Ishikawa (cell line): ENCODE measurements around the gene ZNF446.

Experiments used
- CEBPB ChIP-seq: IDR thresholded peaks from 2 replicates; pipeline ENCODE4 v1.6.1; 2012
- CREB1 ChIP-seq: IDR thresholded peaks from 2 replicates; pipeline ENCODE4 v1.6.1; 2012; ENCODE audit warnings: low read depth
- EGR1 ChIP-seq: IDR thresholded peaks from 2 replicates; pipeline ENCODE4 v1.6.1; 2012
- EP300 ChIP-seq: IDR thresholded peaks from 2 replicates; pipeline ENCODE4 v1.6.1; 2012; ENCODE audit warnings: borderline replicate concordance
- FOXM1 ChIP-seq: IDR thresholded peaks from 2 replicates; pipeline ENCODE4 v1.6.1; 2012; ENCODE audit warnings: low read depth, borderline replicate concordance
- MAX ChIP-seq: IDR thresholded peaks from 2 replicates; pipeline ENCODE4 v1.6.1; 2012
- NFIC ChIP-seq: IDR thresholded peaks from 2 replicates; pipeline ENCODE4 v1.6.1; 2012
- RAD21 ChIP-seq: IDR thresholded peaks from 2 replicates; pipeline ENCODE4 v1.6.1; 2012; ENCODE audit warnings: low read depth
- REST ChIP-seq: IDR thresholded peaks from 2 replicates; pipeline ENCODE4 v1.6.1; 2012; ENCODE audit warnings: low read depth, mild to moderate bottlenecking
- TAF1 ChIP-seq: IDR thresholded peaks from 2 replicates; pipeline ENCODE4 v1.6.1; 2012; ENCODE audit warnings: low read depth, mild to moderate bottlenecking
- TCF12 ChIP-seq: IDR thresholded peaks from 2 replicates; pipeline ENCODE4 v1.6.1; 2012; ENCODE audit warnings: low read depth
- TEAD4 ChIP-seq: IDR thresholded peaks from 2 replicates; pipeline ENCODE4 v1.6.1; 2012
- YY1 ChIP-seq: IDR thresholded peaks from 2 replicates; pipeline ENCODE4 v1.6.1; 2012; ENCODE audit warnings: low read depth
- ZBTB7A ChIP-seq: IDR thresholded peaks from 2 replicates; pipeline ENCODE4 v1.6.1; 2012; ENCODE audit warnings: low read depth
- TF ChIP-seq, protein P1 (sequence below): IDR thresholded peaks from 2 replicates; pipeline ENCODE4 v1.6.1; 2012

ZNF446 gene

GRCh38 chr19:58439576-58440554 lies 36.3 kb upstream of the ZNF446 start, which contains the start of gene ZNF132:
Gene ZNF132 (minus strand): TSS chr19:58440153. CDS start chr19:58439821, 332 bp downstream.
- TF ChIP-seq CREB1 (peak; percentile 87), MAX (peak; percentile 56), TCF12 (no peak), RAD21 (no peak), YY1 (peak; percentile 87)

GRCh38 chr19:58440556-58440955 lies 35.6 kb upstream of the ZNF446 start:
- TF ChIP-seq CEBPB, result no peak
- TF ChIP-seq FOXM1, result no peak
- no peak for TF ChIP-seq ZBTB7A
- TF ChIP-seq TCF12, result no peak
- TF ChIP-seq EGR1, result no peak
- no peak for TF ChIP-seq YY1
- no peak for TF ChIP-seq TEAD4
- no peak for TF ChIP-seq TAF1
- no peak for TF ChIP-seq REST
- TF ChIP-seq, protein P1, sequence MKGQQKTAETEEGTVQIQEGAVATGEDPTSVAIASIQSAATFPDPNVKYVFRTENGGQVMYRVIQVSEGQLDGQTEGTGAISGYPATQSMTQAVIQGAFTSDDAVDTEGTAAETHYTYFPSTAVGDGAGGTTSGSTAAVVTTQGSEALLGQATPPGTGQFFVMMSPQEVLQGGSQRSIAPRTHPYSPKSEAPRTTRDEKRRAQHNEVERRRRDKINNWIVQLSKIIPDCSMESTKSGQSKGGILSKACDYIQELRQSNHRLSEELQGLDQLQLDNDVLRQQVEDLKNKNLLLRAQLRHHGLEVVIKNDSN, result no peak
- TF ChIP-seq NFIC, result no peak
- no peak for TF ChIP-seq MAX
- TF ChIP-seq CREB1, result no peak
- TF ChIP-seq EP300, result no peak
- no peak for TF ChIP-seq RAD21

DNA sequence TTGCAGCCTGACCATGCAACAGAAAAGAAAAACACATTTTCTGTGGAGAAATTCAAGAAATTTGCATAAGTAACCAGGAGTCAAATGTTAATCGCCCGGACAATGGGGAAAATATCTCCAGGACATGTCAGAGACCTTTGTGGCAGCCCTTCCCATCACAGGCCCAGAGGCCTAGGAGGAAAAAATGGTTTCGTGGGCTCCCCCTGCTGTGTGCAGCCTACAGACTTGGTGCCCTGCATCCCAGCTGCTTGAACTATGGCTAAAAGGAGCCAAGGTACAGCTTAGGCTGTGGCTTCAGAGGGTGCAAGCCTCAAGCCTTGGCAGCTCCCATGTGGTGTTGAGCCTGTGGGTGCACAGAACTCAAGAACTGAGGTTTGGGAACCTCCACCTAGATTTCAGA lies 27.3 kb upstream of the ZNF446 start:
- TF ChIP-seq, protein P1, result 0 out of 2 replicates have a peak, but pooled peaks have one; percentile 11

DNA sequence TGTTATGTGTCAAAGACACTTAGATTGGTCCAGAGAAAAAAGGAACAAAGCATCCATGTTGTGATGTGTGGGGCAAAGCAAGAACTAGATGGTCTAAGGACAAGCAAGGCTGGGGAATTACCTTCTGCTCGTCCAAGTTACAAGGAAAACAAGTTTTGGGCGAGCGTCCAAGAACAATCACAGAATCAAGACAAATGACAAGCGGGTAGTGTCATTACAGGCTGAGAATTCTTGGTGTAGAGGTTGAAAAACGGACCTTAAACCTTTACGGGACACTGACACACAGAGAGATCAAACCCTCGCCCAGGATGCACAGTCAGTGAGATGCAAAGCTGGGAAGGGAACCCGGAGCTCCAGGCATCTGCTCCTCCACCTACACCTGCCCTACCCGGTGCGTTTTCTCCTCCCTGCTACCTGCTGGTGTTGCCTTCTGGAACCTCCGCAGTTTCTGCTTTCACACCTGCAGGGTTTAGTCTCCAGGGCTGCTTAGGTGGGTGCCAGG lies 25.2 kb upstream of the ZNF446 start:
- TF ChIP-seq NFIC (peak; percentile 39; the same call in 1 of the 2 replicates), CEBPB (no peak)

DNA sequence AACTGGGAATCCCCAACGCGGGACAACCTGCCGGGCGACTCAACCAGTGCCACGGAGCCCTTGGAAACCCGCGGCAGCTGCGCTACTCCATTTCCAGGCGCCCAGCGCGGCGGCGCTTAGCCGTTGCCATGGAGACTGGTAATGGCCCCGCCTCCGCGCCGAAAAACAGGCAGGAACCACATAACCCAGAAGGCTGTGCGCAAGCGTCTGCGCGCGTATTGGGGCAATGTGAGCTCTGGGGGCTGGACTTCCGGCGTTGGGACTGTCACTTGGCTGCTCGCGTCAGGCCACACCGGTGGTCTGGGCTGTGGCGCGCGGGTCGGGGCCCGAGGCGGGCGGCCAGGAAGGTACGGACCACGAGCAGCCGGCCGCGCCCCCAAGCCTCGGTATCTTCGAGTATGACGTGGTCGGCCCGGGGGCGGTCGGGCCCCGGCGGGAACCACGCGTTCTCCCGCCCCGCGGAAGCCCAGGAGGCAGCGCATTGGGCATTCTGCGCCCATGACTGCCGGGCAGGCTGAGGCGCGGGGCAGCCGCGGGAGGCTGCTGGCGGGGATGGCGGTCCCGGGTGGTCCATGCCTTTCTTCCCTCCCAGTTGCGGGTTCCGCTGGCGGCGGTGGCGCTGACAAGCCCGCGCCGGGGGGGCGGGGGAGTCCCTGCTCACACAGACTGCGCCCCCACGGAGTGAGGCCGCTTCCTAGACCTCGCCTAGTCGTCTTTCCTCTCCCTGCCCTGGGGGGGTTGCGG lies 24.6 kb upstream of the ZNF446 start, which contains the start of gene ZNF324B:
TSS of gene ZNF324B (plus strand) at position 265 of the 744 bp plus-strand sequence. CDS start 2,080 bp downstream, outside the sequence.
- TF ChIP-seq MAX (peak; percentile 68), TCF12 (no peak), YY1 (peak; percentile 66; the same call in 1 of the 2 replicates), TAF1 (peak; percentile 67), EGR1 (no peak), NFIC (no peak), FOXM1 (no peak), RAD21 (no peak), REST (no peak), TEAD4 (no peak), ZBTB7A (peak; percentile 83), CEBPB (no peak), EP300 (no peak), CREB1 (peak; percentile 55; the same call in 1 of the 2 replicates)
- TF ChIP-seq, protein P1, result no peak
